Measurements from ENCODE around the gene SPOUT1. TPM values are rescaled to one million over a fixed set of nuclear protein-coding genes. Genes with fewer than 3 reads are reported as not detected.
A peak's percentile ranks its signal among the peaks of the same experiment; 100 is the strongest.

The SPOUT1 gene
- total RNA-seq, 1 experiment from 2014 or later, result 59.6 TPM

GRCh38 chr9:128870128-128870940 is 40.7 kb upstream of the SPOUT1 start:
- POLR2A ChIA-PET (ENCODE audit: unreplicated experiment), result interaction anchor here (0.7 kb wide), 1 partner anchor 34 kb away, joined by 4 read pairs; no protein-coding TSS in a partner anchor
- intact Hi-C loops (cut with micrococcal nuclease; ENCODE audit: unreplicated experiment), result no loop called here

GRCh38 chr9:128863647-128864046 is 34.1 kb upstream of the SPOUT1 start:
- Histone ChIP-seq H3K4me3 (no peak overlapping the region), H3K27ac (no peak overlapping the region), H3K27me3 (ENCODE audit: insufficient read depth, low read depth) (no peaks in the 10 kb centered on the region), H3K9me2 (ENCODE audit: insufficient read depth) (no peaks in the 10 kb centered on the region), H3K4me1 (replicated peaks; ENCODE audit: insufficient read depth) (peaks cover 37% of the 10 kb centered on the region), H3F3A (ENCODE audit: insufficient read depth, low read depth) (peaks cover 35% of the 10 kb centered on the region), H2AFZ (no peak overlapping the region), H3K79me2 (ENCODE audit: low read depth) (peaks cover 11% of the 10 kb centered on the region), H3K9me3 (ENCODE audit: insufficient read depth, low read depth) (no peaks in the 10 kb centered on the region), H4K20me1 (ENCODE audit: insufficient read depth) (no peaks in the 10 kb centered on the region), H3K4me2 (peak overlapping the region; percentile 17; the same call in 1 of the 2 replicates), H3K36me3 (ENCODE audit: low read depth) (no peaks in the 10 kb centered on the region)
- intact Hi-C loops (cut with micrococcal nuclease; ENCODE audit: unreplicated experiment), result loop anchor here (1.0 to 5.0 kb wide), 2 partner anchors 65 to 84 kb away; partner anchors contain the start of genes DOLK and NUP188
- ChIA-PET CTCF (interaction anchor here (0.5 to 0.9 kb wide), 6 partner anchors 11 to 60 kb away, joined by 3 to 8 read pairs (median 4); partner anchors contain the start of gene ENDOG), POLR2A (ENCODE audit: unreplicated experiment) (interaction anchor here (0.6 kb wide), 1 partner anchor 1110 kb away, joined by 6 read pairs; no protein-coding TSS in a partner anchor)
- TF ChIP-seq CTCF (conservative IDR thresholded peaks at IDR 0.05) (peak; percentile 96), EZH2 (IDR thresholded peaks at IDR 0.05; ENCODE audit: low read depth) (no peak)
- peak; percentile 70 to 85 for DNase-seq
- no TSS peak for BruUV-seq (replicated peaks)

More at GRCh38 chr9:128870128-128870940, 40.7 kb upstream of the SPOUT1 start:
- DNase-seq, result no peak
- Histone ChIP-seq H3F3A (ENCODE audit: insufficient read depth, low read depth) (peaks cover 56% of the 10 kb centered on the region), H3K4me3 (no peak overlapping the region), H2AFZ (no peak overlapping the region), H3K4me2 (no peak overlapping the region), H3K27ac (peak overlapping the region; percentile 37), H3K27me3 (ENCODE audit: insufficient read depth, low read depth) (no peaks in the 10 kb centered on the region), H4K20me1 (ENCODE audit: insufficient read depth) (no peaks in the 10 kb centered on the region), H3K9me2 (ENCODE audit: insufficient read depth) (no peaks in the 10 kb centered on the region), H3K79me2 (ENCODE audit: low read depth) (peaks cover 19% of the 10 kb centered on the region), H3K36me3 (ENCODE audit: low read depth) (peaks cover 4% of the 10 kb centered on the region), H3K4me1 (replicated peaks; ENCODE audit: insufficient read depth) (peaks cover 43% of the 10 kb centered on the region), H3K9me3 (ENCODE audit: insufficient read depth, low read depth) (no peaks in the 10 kb centered on the region; the same call in 1 of the 2 replicates)
- TF ChIP-seq EZH2 (IDR thresholded peaks at IDR 0.05; ENCODE audit: low read depth) (no peak), CTCF (conservative IDR thresholded peaks at IDR 0.05) (no peak)
- BruUV-seq (replicated peaks), result no TSS peak
- CTCF ChIA-PET, result interaction anchor here (0.7 kb wide), 1 partner anchor 223 kb away, joined by 3 read pairs; no protein-coding TSS in a partner anchor

GRCh38 chr9:128862401-128862851 is 32.8 kb upstream of the SPOUT1 start:
- ChIA-PET POLR2A (ENCODE audit: unreplicated experiment) (interaction anchor here (0.6 kb wide), 1 partner anchor 375 kb away, joined by 3 read pairs; no protein-coding TSS in a partner anchor), CTCF (interaction anchor here (1.2 to 1.5 kb wide), 2 partner anchors 64 to 66 kb away, joined by 3 to 5 read pairs; no protein-coding TSS in a partner anchor)
- TF ChIP-seq EZH2 (IDR thresholded peaks at IDR 0.05; ENCODE audit: low read depth), result no peak
- TF ChIP-seq CTCF (conservative IDR thresholded peaks at IDR 0.05), result no peak
- BruUV-seq (replicated peaks), result no TSS peak
- Histone ChIP-seq H3K36me3 (ENCODE audit: low read depth) (no peaks in the 10 kb centered on the region), H3K9me2 (ENCODE audit: insufficient read depth) (no peaks in the 10 kb centered on the region), H3K4me2 (no peak overlapping the region), H3K27ac (no peak overlapping the region), H4K20me1 (ENCODE audit: insufficient read depth) (no peaks in the 10 kb centered on the region), H2AFZ (no peak overlapping the region), H3K4me1 (replicated peaks; ENCODE audit: insufficient read depth) (peaks cover 28% of the 10 kb centered on the region), H3K79me2 (ENCODE audit: low read depth) (peaks cover 11% of the 10 kb centered on the region), H3K4me3 (no peak overlapping the region), H3K9me3 (ENCODE audit: insufficient read depth, low read depth) (no peaks in the 10 kb centered on the region), H3F3A (ENCODE audit: insufficient read depth, low read depth) (peaks cover 24% of the 10 kb centered on the region), H3K27me3 (ENCODE audit: insufficient read depth, low read depth) (no peaks in the 10 kb centered on the region)
- no peak for DNase-seq
- intact Hi-C loops (cut with micrococcal nuclease; ENCODE audit: unreplicated experiment), result loop anchor here (5.0 kb wide), 1 partner anchor 85 kb away; the partner anchor contains the start of genes DOLK and NUP188
